Activated CD8-positive, alpha-beta memory T cell treated with anti-CD3 and anti-CD28 coated beads, Interleukin-2, amount 50 U/mL, for 1 hour (primary cell): ENCODE data around the gene KLF7.

ENCODE experiments used
- DNase-seq: peaks from one replicate; pipeline ENCODE4 v3.0.0-alpha.2; 2020; ENCODE audit errors: extremely low read depth

The KLF7 gene

DNA sequence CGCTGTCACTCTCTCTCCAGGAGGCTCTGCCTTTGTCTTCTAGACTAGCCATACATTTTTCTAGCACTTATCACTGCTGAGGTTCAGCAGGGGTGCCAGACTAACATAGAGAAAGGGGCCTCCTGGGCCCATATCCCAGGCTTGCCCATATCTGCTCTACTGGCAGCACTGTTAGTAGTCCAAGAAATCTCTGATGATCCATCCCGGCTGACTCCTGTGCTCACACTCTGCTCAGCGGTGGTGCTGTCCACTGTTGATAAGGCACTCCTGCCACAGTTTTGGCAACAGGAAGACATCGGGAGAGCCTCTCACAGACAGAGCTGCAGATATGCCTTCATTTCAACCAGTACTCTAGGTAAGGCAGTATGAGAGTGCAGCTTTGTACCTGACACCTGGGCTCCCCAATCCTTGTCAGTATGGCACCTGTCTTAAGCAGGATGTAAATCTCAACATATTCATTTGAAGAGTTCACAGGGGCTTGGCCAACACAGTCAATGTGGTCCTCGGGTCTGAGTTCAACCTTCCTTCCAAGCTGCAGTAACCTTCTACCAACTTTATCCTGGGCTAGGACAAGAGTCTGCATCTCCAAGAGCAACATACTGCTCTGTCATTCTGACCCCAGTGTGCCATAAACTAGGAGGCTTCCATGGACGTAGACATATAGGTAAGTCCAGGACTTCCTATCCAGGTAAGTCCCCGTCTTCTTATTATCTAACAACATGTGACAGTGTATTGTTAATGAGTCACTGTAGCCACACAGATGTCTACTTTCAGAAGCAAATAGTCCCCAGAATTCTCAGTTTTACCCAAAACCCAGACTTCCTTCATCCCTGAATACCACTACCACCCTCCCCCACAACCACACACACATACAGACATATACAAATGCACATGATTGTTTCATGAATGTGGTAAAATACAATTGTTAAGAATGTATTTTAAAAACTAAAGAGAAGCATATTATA is 16.2 kb downstream of the KLF7 start:
- no peak for DNase-seq

- no peak for DNase-seq
Observed at GRCh38 chr2:207148020-207148419, 17.7 kb downstream of the KLF7 start.

DNA sequence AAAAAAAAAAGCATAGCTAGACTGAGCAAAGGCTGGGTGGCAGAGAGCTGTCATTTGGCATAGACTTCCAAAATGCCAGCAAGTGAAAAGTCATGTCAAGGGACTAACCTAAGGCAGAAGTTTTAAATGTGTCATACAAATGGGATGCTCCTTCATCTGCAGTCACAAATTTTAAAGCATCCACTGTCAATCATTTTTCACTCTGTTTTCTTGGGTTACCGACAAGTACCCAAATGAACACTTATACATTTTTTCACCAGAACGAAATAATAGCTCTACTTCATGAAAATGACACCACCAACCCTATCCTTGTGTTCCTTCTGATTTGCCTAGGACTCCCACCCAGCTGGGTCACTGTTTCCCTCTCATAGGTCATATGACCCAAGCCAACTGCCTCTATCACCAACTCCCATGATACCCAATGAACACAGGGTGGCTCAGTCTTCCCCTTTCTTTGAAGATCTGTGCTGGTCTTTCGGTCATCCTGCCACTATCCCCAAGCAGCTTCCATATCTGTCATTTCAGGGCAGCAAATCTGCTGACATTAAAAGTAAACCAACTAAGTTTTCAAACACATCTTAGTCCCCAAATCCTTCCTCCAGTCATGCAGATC is 21.5 kb downstream of the KLF7 start:
- DNase-seq = no peak

GRCh38 chr2:207143215-207144172 is 22.3 kb downstream of the KLF7 start:
- DNase-seq = no peak

- DNase-seq = no peak
Observed at GRCh38 chr2:207142461-207142860, 23.3 kb downstream of the KLF7 start.

DNA sequence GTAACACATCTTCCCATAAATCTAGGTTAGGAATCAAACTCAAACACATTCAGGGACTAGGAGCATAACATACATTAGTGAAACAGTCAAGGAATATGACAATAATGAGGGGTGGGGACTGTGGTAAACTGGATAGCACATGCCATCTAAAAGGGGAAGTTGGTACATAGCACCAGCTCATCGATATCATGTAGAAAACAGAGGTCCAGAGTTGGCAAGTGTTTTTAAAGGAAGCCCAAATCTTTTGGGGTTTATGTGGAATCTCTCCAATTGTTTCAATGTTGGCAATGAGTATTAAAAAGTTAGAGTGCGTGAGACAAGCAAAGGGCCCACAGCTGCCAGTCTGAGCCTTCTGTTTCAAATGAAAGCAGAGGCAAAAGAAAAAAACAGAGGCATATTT is 24.4 kb downstream of the KLF7 start:
- DNase-seq = no peak

DNA sequence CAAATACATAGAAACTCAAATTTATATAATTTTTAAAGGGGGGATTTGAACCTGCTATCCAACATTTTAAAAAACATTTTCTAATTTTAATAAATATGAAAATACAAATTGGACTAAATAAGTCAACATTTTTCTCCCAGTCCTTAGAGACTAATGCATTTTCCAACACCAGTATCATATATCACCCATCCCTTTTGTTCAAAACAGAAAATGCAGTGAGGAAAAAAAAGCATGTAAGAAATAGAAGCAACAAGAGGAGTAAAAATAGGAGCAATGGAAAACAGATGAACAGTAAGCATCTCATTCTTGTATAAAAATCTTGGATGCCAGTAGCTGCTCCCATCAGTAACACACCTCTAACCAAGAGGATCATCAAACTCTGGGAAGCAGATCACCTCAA is 25.5 kb downstream of the KLF7 start:
- DNase-seq = no peak

DNA sequence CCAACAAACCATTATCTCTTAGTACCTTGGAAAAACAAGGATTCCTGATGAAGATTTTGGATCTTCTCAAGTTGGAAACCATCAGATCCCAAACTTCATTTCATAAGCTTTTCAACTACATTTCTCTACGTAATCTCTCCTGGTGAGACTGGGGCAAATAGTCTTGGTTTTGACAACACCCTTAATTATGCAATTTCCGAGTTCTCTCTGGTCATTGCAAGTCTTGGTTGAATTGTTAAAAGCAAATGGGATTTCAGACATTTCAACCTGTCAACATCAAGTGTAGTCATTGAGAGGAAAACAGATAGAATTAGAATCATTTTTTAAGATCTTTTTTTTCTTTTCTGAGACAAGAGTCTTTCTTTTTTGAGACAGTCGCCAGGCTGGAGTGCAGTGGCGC is 26.2 kb downstream of the KLF7 start:
- no peak for DNase-seq

DNA sequence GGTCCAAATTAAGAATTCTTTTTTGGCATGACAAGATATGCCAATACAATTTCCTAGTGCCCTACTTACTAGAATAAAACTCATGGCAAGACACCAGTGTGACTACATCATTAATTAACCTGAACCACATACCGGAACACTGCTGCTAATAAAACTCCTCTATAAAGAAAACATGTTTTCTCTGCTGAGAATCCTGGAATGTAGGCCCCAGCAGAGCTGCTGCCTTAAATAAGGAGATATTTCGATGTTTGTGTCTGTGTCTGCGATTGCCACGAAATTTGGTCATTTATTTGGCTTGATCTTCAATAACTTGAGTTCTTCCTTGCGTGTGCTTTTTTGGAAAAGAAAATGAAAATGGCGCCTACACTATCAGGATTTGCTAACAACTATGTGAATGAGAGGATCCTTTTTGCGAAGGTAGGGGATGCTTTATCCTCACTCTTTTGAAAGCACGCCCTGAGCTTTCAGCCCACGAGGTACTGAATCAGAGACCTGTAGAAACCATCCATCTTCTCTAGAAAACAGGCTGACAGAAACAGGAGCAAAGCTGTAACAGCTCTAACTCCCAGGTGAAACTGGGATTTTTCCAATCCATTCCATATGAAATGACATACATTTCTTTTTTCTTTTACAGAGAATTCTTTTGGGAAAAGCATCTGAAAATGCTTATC is 27.0 kb downstream of the KLF7 start:
- no peak for DNase-seq

DNA sequence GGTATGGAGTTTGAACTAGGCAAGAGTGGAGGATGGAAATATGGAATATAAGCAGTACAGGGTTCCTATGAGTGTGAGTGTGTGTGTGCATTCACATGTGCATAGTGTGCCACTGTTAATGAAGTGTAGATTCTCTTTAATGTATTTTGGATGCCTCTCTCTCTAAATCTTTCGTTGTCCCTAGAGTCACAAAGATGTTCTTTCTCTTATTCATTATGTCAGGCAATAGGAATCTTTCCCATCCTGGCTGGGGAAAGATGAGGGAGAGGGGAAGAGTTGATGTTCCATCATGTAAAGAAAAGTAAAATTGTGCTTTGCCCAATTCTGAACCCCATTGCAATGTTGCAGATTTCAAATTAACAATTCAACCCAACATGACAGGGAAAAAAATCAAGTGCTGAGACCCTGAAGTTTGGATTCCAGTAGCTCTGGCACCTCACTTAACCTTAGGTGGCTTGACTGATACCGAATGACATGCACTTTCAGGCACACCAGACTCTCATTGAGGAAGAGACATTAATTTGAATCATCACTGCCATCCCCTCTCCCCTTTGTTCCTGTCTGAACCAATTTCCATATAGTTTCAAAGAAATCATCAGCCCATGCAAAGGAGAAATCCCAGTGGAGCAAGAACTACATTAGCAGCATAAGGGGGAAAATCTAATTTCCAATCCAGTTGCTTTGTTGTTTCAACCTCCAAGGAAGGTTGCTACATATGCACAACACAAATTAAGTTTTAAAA is 28.0 kb downstream of the KLF7 start:
- DNase-seq = no peak

DNA sequence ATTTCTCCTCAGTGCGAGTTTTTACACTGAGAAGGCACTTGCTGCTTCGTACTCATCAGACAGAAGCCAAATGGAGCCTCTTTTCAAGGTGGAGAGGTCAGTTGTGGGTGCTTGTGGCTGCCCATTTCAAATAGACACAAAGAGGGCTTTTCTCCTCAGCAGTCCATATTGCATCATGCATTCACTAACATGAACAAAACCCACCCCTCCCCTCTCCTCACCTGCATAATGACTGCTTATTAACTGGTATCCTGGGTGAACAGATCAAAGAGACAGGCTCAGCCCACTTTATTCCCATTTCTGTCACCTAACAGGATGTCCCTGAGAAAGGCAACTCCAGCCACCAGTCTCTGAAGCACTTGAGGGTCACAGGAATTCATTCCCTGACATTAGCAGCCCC is 28.9 kb downstream of the KLF7 start:
- DNase-seq = no peak

- DNase-seq = no peak
Observed at GRCh38 chr2:207135801-207136457, 29.8 kb downstream of the KLF7 start.

- no peak for DNase-seq
Observed at GRCh38 chr2:207135340-207135739, 30.4 kb downstream of the KLF7 start.

DNA sequence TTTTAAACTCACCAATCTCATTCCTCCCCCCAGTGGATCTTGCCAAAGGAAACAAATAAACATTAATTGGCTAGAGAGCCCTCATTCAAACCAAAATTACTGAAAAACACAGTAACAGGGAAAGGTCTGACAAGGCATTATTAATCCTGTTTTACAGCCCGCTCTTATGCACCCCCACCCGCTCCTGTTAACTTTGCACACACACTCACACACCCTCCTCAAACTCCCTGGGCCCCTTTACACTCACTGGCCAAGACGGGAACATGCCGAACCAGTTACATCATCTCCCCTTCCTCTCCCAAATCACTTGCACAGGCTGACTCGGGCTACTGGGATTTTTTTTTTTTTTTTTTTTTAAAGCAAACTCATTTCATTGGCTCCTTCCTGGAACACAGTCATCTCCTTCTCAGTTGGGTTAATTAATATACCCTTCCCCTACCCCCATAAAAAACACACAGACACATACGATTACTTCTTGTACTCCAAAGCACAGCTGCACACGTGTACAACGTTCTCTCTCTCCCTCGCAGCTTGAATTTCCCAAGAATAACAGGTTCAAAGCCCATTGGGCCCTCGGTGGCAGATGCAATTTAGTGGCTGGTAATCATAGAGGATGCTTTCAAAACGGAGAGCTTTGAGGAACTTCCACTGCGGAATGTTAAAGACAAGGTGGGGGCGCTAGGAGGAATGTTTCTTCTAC is 31.8 kb downstream of the KLF7 start:
- no peak for DNase-seq

- DNase-seq = no peak
Observed at GRCh38 chr2:207133458-207133819, 32.3 kb downstream of the KLF7 start.

DNA sequence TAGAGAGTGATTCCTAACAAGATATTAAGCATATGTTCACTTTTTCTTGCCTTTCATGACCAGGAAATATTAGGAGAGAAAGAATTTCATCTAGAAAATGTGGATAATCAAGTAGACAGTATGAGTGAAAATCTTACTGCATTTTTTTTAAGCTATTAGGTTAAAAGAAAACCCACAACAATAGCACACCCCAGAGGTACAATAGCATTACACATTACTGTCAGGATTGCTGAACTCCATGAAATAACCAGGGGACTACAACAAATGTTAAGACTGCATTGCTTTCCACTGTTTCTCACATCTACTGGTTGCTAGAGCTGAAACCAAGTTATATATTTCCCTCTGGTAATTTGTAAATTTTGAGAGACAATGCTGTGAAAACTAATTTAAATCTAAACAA is 33.7 kb downstream of the KLF7 start:
- DNase-seq = no peak

- DNase-seq = no peak
Observed at GRCh38 chr2:207131594-207131993, 34.2 kb downstream of the KLF7 start.

DNA sequence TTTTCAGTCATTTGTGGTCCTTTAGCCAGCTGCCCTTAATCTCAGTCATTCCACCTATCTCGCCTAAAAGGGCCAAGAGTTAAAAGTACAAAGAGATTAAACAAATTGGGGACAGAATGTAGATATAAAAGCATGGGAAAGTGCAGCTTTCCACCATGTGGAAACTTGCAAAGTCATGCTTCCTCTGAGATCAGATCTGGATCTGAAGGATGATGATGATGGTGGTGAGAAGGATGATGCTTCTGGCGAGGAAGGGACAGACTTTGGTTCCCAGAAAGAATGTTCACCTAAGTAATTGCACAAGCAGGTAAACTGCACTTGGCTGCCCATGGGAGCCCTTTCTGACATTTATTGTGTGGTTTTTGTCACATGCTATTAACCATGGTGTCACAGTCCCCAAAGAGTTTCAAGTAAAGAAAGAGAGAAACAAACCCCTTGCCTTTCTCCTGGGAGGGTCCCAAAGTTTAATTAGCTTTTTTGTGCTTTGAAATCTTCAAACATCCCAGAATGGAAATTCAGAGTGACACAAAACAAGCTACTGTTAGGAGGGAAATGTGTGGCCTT is 34.7 kb downstream of the KLF7 start:
- DNase-seq = no peak

DNA sequence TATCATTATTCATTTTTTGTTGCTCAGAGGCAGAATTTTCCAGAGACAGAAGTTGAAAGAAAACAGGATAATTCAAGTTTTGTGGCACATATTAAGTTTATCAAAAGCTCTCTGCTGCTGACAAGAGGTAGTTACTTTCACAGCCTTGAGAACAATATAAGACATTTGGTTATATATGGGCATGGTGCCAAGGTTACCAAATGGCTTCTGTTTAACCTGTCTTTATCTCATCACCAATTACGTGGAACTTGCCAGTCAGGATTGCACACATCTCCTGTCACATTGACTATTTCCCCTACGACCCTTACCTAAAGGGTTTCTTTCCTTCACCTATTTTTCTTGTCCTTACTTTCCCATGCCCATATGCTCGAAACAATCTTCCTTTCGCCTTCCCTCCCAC is 35.9 kb downstream of the KLF7 start:
- no peak for DNase-seq
